Pancreas (tissue), 10 donors: ENCODE results near the gene RELT. TPM values are rescaled to one million over a fixed set of nuclear protein-coding genes. Genes with fewer than 3 reads are reported as not detected.

ENCODE experiments used
- ATAC-seq, 4 donors: fragments of 200-7000 bp; cut with Tn5 transposase; one replicate each; pipeline versions ENCODE4 v1.8.0 to v1.9.1; 2020; ENCODE audit warnings: mild to moderate bottlenecking in 4 of 4, moderate library complexity in 4 of 4
- DNase-seq, 6 donors: peaks; one replicate each; pipeline ENCODE4 v3.0.0-alpha.2; 2020
- FAIRE-seq: peaks from 2 replicates; lab custom pipeline; 2012; peaks lifted over from hg19 to GRCh38; lab: Jason Lieb, UNC
- H3K27ac ChIP-seq, 4 donors: fragments of 200-600 bp; sonication (generic); 1 replicate in 3 of 4; 2 replicates in 1 of 4; pipeline versions ENCODE4 v1.5.0 to v1.8.0; 2020
- H3K27me3 ChIP-seq, 4 donors: fragments of 200-600 bp; one replicate each; pipeline ENCODE4 v1.8.0; 2021
- H3K36me3 ChIP-seq, 3 donors: fragments of 200-600 bp; sonication (generic) in 1 of 3; one replicate each; pipeline versions ENCODE4 v1.5.0 to v1.8.0; 2020 to 2021
- H3K4me1 ChIP-seq, 3 donors: fragments of 200-600 bp; one replicate each; pipeline ENCODE4 v1.8.0; 2021
- H3K4me3 ChIP-seq, 4 donors: fragments of 200-600 bp; sonication (generic) in 2 of 4; one replicate each; pipeline versions ENCODE4 v1.5.0 to v1.8.0; 2020 to 2021
- H3K9me3 ChIP-seq, 4 donors: fragments of 200-600 bp; one replicate each; pipeline ENCODE4 v1.8.0; 2021
- WGBS, 2 donors: extraction: QIAGEN DNeasy Blood & Tissue Kit; methylation state at CpG; one replicate each; pipeline ENCODE4 v1.1.7; 2013; 5-methylcytosine and 5-hydroxymethylcytosine counted together
- intact Hi-C, 3 donors: fragments of 100-400 bp; cut with DNase I; formaldehyde crosslinking; loops; one replicate each; pipeline versions ENCODE4 v1.11.1 to v1.14.2; 2022
- polyA plus RNA-seq, 2 donors: library from polyadenylated mRNA; stranded (reverse); fragments of 200-250 nt; gene quantifications; one replicate each; pipeline ENCODE4 v1.2.3, GENCODE V29; 2013
- total RNA-seq, 6 donors: library from RNA; stranded (reverse); fragmentation: NEBNext Ultra II Directional in 4 of 6; extraction: Animal tissue kit (Norgen Biotek cat#: 25700) in 4 of 6; gene quantifications; one replicate each; pipeline versions ENCODE4 v1.2.1 to v1.2.4, GENCODE V29; 2021 to 2023
- TF ChIP-seq, protein P1 (sequence below), 4 donors: fragments of 200-600 bp; sonication (generic) in 3 of 4; IDR thresholded peaks; one replicate each; pipeline versions ENCODE4 v1.5.0 to v1.8.0; 2021; ENCODE audit warnings: antibody characterized with exemption in 4 of 4
- donor health status: healthy with polysubstance abuse.
- donor health status: DM: no; HTN: no; CAD: no; lungs with moderate emphysema.
- donor health status: DM: no; HTN: no; CAD: no.
- donor health status: control.
- donor health status: control.
- donor health status: Bipolar disorder and iron deficiency.
- donor health status: DM: yes; HTN: yes; CAD: no.
- donor health status: DM: no; HTN: no; CAD: no.
- donor health status: DM: no; HTN: no; CAD: no.
- donor health status: DM: yes; HTN: yes; CAD: no.

RELT gene
- total and polyA plus RNA-seq, 8 donors = 0.23 to 4.7 (median 0.75) TPM

DNA sequence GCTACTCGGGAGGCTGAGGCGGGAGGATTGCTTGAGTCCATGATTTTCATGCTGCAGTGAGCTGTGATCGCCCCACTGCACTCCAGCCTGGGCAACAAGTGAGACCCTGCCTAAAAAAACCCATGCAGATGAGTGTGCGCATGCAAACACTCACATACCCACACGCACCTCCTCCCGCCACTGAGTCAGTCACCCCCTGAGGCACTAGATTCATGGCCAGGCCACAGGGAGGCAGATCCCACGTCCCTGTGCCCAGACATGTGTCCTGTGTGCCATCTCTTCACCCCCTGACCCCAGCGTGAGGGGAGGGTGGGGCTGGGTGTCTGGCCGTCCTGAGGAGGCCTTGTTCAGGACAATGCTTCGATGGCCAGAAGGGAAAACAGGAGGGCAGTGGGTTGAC is 15.5 kb downstream of the RELT start:
- Histone ChIP-seq H3K9me3 (no peaks in the 10 kb centered on the region), H3K4me1 (no peaks in the 10 kb centered on the region), H3K27me3 (no peaks in the 10 kb centered on the region), H3K36me3 (no peaks in the 10 kb centered on the region), H3K27ac (no peak overlapping the region), H3K4me3 (no peak overlapping the region)
- ATAC-seq = no peak
- no peak for FAIRE-seq
- DNase-seq = no peak
- WGBS, 2 donors = 87 to 89% methylated on average over 10 of the region's 10 CpGs
- intact Hi-C loops = loop anchor here in 2 of 3 donors (5.0 to 10.0 kb wide), 4 partner anchors 34 to 263 kb away; no protein-coding TSS in a partner anchor
- TF ChIP-seq, protein P1, sequence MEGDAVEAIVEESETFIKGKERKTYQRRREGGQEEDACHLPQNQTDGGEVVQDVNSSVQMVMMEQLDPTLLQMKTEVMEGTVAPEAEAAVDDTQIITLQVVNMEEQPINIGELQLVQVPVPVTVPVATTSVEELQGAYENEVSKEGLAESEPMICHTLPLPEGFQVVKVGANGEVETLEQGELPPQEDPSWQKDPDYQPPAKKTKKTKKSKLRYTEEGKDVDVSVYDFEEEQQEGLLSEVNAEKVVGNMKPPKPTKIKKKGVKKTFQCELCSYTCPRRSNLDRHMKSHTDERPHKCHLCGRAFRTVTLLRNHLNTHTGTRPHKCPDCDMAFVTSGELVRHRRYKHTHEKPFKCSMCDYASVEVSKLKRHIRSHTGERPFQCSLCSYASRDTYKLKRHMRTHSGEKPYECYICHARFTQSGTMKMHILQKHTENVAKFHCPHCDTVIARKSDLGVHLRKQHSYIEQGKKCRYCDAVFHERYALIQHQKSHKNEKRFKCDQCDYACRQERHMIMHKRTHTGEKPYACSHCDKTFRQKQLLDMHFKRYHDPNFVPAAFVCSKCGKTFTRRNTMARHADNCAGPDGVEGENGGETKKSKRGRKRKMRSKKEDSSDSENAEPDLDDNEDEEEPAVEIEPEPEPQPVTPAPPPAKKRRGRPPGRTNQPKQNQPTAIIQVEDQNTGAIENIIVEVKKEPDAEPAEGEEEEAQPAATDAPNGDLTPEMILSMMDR (IDR thresholded peaks at IDR 0.05) = no peak

DNA sequence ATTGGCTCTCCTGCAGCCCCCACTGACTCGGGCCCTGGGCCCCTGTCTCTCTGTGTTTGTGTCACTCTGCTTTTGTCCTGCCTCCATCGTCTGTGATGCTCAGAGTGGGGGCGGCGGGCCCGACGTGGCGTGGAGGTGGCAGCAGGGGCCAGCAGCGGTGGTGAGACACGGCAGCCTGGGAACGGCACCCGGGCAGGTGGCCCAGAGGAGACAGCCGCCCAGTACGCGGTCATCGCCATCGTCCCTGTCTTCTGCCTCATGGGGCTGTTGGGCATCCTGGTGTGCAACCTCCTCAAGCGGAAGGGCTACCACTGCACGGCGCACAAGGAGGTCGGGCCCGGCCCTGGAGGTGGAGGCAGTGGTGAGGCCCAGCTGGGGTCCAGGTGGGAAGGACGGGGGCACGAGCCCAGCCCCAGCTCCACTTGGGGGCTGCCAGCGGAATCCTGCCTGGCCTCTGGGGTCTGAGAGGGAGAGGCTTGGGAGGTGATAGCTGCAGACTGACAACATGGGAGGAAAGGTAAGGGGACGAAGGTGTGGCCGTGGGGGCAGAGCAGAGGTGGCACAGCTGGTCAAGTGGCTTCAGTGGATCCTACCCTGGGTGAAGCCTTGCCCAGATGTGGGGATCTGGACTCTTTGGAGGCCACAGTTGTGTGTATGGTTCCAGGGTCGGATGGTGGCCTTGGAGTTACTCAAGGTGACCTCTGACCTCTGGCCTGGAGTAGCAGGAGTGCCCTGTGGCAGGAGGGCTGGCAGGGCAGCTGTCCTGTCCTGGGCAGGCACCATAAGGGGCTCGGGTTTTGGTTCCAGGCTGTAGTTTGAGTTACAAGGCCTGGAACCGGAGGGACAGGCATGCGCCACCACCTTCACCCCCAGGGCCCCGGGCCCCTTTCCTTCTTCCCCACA is 16.2 kb downstream of the RELT start:
- ATAC-seq (no peak), FAIRE-seq (no peak), DNase-seq (peak in 1 of 6 donors; percentile 58)
- H3K9me3 ChIP-seq = no peaks in the 10 kb centered on the region
- H3K27me3 ChIP-seq = no peaks in the 10 kb centered on the region
- intact Hi-C loops = loop anchor here in 2 of 3 donors (5.0 to 10.0 kb wide), 4 partner anchors 35 to 262 kb away; no protein-coding TSS in a partner anchor
- WGBS, 2 donors = 90 to 93% methylated on average over 26 to 31 of the region's 31 CpGs
- H3K4me1 ChIP-seq = no peaks in the 10 kb centered on the region
- TF ChIP-seq, protein P1 (IDR thresholded peaks at IDR 0.05) = no peak
- no peak overlapping the region for H3K27ac ChIP-seq
- H3K36me3 ChIP-seq = no peaks in the 10 kb centered on the region
- no peak overlapping the region for H3K4me3 ChIP-seq

DNA sequence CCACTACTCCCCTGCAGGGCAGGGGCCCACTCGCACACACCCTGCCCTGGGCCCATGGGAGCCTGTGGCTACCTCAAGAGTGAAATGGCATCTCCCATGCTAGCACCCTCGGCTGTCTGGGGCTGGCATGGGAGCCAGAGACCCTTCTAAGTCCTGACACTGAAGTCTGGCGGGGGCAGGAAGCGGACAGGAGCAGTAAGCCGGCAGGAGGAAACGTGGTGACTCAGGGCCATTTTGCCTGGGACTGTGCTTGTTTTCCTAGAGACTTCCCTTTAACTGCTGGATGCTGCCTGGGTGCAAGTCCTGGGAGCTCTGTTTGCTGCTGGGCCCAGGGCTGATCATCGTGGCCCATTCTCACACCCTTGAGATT is 16.8 kb downstream of the RELT start:
- 88% methylated on average over 7 of the region's 7 CpGs for whole genome bisulfite sequencing, 2 donors
- intact Hi-C loops = loop anchor here in 2 of 3 donors (5.0 to 10.0 kb wide), 4 partner anchors 36 to 262 kb away; no protein-coding TSS in a partner anchor
- H3K4me3 ChIP-seq = no peak overlapping the region
- DNase-seq (peak in 1 of 6 donors; percentile 38), FAIRE-seq (no peak), ATAC-seq (no peak)
- H3K4me1 ChIP-seq = no peaks in the 10 kb centered on the region
- H3K27me3 ChIP-seq = no peaks in the 10 kb centered on the region
- TF ChIP-seq, protein P1 (IDR thresholded peaks at IDR 0.05) = no peak
- no peaks in the 10 kb centered on the region for H3K9me3 ChIP-seq
- H3K27ac ChIP-seq = no peak overlapping the region
- no peaks in the 10 kb centered on the region for H3K36me3 ChIP-seq

DNA sequence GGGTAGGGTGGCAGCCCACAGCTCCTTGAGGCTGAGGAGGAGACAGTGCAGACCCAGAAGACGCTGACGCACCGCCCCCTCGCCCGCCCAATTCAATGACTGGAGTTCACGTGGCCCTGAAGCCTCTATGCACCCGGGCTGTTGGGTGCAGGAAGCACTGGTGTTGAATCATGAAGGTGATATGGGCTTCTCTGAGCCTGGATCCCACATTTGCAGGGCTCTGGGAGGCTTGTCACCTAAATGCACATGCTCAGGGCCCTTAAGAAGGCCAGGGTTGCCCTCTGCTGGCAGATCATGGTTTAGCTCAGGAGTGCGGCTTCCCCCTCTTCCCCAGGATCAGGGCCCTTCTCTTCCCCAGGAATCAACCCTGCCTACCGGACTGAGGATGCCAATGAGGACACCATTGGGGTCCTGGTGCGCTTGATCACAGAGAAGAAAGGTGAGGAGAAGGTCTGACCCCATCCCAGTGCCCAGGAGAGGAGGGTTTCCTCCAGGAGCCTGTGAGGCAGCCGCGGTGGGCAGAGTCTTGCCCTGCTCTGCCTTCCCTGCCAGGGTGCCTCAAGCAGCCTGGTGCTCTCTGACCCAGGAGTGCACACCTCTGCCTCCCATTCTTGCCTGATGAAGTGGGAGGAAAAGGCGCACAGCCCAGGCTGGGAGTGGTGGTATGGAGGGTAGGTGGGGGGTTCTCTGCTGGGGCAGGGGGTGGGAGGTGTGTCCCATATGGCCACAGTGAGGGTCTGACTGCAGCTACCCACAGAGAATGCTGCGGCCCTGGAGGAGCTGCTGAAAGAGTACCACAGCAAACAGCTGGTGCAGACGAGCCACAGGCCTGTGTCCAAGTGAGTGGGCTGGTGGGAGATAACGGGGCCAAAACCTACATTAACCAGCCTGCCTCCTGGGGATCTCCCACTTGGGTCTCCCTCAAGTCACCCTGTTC is 17.5 kb downstream of the RELT start:
- Histone ChIP-seq H3K36me3 (no peaks in the 10 kb centered on the region), H3K27ac (no peak overlapping the region), H3K27me3 (no peaks in the 10 kb centered on the region), H3K4me1 (no peaks in the 10 kb centered on the region), H3K9me3 (no peaks in the 10 kb centered on the region), H3K4me3 (no peak overlapping the region)
- DNase-seq (peak; percentile 47 to 85 (median 74)), ATAC-seq (peak; percentile 80 to 91 (median 90)), FAIRE-seq (no peak)
- TF ChIP-seq, protein P1 (IDR thresholded peaks at IDR 0.05) = peak; percentile 49 to 73 (median 63)
- WGBS, 2 donors = 67 to 68% methylated on average over 16 of the region's 16 CpGs
- intact Hi-C loops = loop anchor here in 2 of 3 donors (5.0 to 10.0 kb wide), 4 partner anchors 36 to 261 kb away; no protein-coding TSS in a partner anchor
